ENCODE data around the gene ETFA.

Gene ETFA

DNA sequence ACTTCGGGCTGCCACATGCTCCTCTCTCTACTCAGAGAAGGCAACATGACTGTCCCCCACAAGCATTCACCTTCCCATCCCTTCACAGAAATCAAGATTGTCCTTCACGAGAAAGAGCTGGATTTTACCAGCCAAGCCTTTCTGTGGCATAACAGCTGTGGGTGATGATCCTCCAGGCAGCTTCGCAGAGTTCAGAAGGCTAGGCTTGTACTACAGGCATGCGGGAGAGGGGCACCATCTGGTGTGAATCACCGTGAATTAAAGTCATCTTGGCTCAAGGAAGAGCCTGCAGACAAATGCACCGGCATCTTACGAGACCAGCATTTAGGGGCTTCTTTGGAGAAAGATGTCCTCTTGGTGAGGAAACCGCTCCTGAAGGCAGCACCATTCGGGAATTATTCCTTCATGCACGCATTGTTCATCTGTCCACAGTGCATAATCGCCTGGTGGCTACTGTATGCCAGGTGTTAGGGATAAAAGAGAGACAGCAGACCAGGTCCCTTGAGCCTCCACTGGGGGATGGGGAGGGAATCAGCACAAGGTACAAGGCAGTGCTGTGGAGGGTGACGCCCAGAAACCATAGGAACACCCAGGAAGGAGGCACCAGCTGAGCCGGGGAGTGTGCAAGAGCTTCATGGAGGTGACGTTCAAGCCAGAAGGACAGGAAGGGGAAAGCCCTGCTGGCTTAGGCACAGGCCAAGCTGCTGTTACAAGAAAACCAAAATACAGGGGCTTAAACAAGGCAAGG is 142.9 kb downstream of the ETFA start:
- no peak for DNase-seq

DNA sequence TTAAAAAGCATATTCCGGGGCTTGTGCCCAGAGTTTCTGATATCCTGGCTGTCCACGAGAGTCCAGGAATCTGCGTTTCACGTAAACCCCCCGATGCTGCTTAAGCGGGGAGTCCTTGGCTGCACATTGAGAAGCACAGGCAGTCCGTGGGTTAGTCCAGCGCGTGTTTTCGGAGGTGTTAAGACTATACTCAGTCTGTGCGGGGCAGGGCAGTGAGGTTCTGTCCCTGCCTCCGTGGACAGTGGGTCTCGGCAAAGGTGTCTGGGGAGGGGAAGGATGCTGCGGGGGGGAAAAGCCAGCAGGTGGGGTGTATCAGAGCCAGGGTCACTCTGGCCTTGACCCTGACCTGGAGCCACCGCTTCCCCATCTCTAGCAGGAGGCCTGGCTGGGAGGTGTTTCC is 145.3 kb downstream of the ETFA start:
- DNase-seq = no peak
